Esophagus muscularis mucosa (tissue), 3 donors: Measurements from ENCODE around the gene TNKS2.

Source experiments
- POLR2A ChIP-seq: fragments of 450-650 bp; IDR thresholded peaks from one replicate; pipeline ENCODE4 v1.6.1; 2017; ENCODE audit warnings: antibody characterized with exemption, moderate library complexity, mild to moderate bottlenecking, low read depth
- POLR2AphosphoS5 ChIP-seq, 2 donors: sonication (generic); formaldehyde crosslinking; IDR thresholded peaks; one replicate each; pipeline ENCODE4 v1.6.1; 2017; ENCODE audit warnings: antibody characterized with exemption in 2 of 2
- TF ChIP-seq, protein P1 (sequence below), 3 experiments: fragments of 200-600 bp in 2 of 3; fragments of 450-650 bp in 1 of 3; sonication (generic) in 2 of 3; IDR thresholded peaks; one replicate each; pipeline ENCODE4 v1.5.1; 2017 to 2019; ENCODE audit warnings: antibody characterized with exemption in 3 of 3, mild to moderate bottlenecking in 2 of 3, moderate library complexity in 1 of 3

DNA sequence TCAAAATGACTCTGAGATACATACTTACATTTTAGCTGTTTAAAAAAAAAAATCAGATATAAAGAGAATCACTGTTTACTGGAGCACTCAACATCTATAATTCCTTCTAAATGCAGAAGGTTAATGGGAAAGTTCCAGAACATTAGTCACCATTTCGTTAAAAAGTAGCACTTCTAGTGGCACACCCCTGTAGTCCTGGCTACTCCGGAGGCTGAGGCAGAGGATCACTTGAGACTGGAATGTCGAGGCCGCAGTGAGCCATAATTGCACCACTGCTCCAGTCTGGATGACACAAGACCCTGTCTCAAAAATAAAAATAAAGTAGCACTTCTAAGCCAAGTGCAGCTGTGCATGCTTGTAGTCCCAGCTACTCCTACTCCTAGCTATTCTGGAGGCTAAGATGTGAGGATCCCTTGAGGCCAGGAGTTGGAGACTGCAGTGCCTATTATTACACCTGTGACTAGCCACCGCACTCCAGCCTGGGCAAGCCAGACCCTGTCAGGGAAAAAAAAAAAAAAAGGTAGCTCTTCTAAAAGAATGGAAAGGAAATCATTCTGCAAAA lies 108.9 kb downstream of the TNKS2 start:
- TF ChIP-seq POLR2A (no peak), POLR2AphosphoS5 (IDR thresholded peaks at IDR 0.05) (no peak)
- TF ChIP-seq, protein P1, sequence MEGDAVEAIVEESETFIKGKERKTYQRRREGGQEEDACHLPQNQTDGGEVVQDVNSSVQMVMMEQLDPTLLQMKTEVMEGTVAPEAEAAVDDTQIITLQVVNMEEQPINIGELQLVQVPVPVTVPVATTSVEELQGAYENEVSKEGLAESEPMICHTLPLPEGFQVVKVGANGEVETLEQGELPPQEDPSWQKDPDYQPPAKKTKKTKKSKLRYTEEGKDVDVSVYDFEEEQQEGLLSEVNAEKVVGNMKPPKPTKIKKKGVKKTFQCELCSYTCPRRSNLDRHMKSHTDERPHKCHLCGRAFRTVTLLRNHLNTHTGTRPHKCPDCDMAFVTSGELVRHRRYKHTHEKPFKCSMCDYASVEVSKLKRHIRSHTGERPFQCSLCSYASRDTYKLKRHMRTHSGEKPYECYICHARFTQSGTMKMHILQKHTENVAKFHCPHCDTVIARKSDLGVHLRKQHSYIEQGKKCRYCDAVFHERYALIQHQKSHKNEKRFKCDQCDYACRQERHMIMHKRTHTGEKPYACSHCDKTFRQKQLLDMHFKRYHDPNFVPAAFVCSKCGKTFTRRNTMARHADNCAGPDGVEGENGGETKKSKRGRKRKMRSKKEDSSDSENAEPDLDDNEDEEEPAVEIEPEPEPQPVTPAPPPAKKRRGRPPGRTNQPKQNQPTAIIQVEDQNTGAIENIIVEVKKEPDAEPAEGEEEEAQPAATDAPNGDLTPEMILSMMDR (IDR thresholded peaks at IDR 0.05), result no peak
